Hematopoietic multipotent progenitor cell treated with erythropoietin and hydrocortisone succinate and interleukin-3 and kit ligand, for 17 days (in vitro differentiated cells): ENCODE measurements around the gene SPATS2.
"Not testable (repeated sequence)": the region's sequence is repeated elsewhere in the genome, so short reads cannot be mapped to it uniquely, and the experiment has no call there.

Source experiments
- DNase-seq: peaks from one replicate; pipeline ENCODE4 v3.0.0-alpha.2; 2015; ENCODE audit warnings: low spot score

The SPATS2 gene

DNA sequence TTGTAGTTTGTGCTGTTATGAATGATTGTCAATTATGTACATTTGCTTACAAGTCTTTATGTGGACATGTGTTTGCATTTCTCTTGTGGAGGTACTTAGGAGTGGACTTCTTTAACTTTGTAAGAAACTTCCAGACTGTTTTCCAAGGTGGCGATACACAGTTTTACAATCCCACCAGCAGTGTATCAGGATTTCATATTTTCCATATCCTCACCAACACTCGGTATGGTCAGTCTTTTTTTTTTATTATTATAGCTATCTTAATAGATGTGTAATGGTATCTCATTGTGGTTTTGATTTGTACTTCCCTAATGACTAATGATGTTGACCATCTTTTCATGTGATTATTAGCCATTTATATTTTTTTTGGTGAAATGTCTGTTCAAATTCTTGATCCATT lies 97.9 kb downstream of the SPATS2 start:
- DNase-seq = no peak

DNA sequence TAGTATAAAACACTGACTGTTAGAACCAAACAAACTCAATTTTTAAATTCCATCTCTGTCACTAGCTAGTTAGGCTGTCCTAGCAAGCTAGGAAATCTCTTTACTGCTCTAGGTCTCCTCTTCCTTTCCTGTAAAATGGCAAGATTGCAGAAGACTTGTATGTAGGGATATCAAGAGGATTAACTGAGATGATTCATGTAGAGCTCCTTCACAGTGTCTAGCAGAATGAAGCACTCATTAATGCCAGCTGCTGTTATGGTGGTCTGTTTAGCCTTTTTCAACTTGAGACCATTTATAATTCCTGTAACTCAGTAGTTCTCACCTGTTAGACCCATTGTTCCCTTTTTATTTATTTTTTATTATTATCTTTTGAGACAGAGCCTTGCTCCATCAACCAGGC lies 103.7 kb downstream of the SPATS2 start:
- no peak for DNase-seq

- DNase-seq = no peak
Observed at GRCh38 chr12:49471557-49471956, 104.3 kb downstream of the SPATS2 start.

GRCh38 chr12:49476091-49476490 lies 108.8 kb downstream of the SPATS2 start:
- DNase-seq = no peak

GRCh38 chr12:49478949-49479664 lies 111.8 kb downstream of the SPATS2 start:
- DNase-seq = no peak

GRCh38 chr12:49482095-49483051 lies 115.1 kb downstream of the SPATS2 start:
- DNase-seq = no peak

GRCh38 chr12:49483619-49484018 lies 116.4 kb downstream of the SPATS2 start:
- DNase-seq = no peak

DNA sequence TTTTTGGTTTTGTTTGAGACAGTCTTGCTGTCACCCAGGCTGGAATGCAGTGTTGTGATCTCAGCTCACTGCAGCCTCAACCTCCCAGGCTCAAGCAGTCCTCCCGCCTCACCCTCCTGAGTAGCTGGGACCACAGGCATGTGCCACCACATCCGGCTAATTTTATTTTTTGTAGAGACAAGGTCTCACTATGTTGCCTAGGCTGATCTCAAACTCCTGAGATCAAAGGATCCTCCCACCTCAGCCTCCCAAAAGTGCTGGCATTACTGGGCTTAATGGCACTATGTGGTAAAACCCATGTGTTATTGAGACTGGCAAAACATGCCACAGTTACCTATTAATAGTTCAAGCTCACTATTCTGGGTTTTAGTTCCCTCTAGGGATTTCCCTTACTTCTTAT lies 120.3 kb downstream of the SPATS2 start:
- no peak for DNase-seq

DNA sequence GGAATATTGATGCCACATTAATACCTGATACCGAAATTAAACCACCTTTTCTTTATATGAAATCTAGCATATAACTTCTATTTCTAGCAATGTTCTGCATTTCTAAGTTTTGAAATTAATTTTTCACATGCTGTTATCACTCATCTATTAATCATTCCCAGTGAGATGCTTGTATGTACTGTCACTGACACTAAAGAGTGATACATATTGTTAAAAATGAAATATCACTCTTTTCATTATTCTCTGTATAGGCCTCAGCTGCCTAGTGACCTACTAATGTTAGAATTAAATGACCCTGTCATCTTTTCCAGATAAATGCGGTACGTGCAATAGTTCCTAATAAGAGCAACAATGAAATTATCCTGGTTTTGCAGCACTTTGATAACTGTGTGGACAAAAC lies 121.9 kb downstream of the SPATS2 start:
- DNase-seq = no peak

DNA sequence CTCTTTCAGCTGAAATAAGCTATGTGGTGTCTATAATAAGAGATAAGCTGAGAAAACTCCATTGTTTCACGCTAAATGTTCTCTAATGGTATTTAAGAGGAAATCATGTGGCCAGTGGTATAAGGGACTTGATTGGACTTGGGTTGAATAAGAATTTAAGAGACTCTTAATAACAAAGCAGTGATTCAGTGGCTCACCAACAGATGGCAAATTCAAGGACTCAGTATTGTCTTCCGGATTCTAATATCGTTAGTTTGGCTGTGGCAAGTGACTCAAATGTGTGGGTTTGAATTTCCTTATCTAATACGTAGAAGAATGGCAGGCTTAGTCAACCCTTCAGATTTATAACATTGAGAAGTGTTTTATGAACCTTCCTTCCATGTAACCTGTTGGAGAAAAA lies 122.5 kb downstream of the SPATS2 start:
- no peak for DNase-seq

- DNase-seq = no peak
Observed at GRCh38 chr12:49491823-49492222, 124.6 kb downstream of the SPATS2 start.

- DNase-seq = no peak
Observed at GRCh38 chr12:49493900-49494299, 126.6 kb downstream of the SPATS2 start.

DNA sequence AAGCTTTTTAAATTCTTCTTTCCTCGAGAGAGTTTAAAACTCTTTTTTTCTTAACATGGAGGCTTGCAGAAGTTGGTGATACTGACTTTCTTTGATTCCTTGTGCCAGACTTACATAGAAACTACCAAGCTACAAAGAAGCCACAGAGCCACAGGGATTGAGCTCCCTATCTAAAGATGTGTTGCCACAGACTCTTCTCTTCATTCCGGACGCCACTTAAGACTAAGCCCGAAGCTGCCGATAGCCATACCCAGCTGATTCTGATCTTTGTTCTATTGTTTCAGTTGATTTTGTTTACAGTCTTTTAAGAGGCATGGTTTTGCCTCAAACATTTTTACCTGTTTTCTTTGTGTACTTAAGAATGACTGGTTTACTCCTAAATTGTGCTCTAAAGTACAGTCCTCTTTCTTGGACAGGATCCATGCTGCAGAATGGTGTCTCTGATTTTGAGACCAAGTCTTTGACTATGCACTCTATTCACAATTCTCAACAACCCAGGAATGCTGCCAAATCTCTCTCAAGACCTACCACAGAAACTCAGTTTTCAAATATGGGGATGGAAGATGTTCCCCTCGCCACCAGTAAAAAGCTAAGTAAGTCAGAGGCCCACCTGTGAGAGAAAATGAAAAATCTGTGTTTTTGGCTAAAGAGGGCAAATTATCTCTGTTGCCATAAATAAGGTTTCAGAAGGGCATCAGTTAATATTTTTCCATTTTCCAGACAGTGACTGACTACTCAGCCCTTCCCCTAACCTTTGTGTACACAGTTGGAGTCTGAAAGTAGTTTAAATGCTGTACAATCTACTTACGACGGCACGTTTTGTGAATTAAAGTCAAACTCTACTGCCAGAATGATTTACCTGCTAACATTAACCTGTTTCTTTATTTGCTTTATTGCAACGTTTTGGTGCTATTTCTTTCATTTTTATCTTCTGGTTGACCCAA lies 129.4 kb downstream of the SPATS2 start:
- no peak for DNase-seq

DNA sequence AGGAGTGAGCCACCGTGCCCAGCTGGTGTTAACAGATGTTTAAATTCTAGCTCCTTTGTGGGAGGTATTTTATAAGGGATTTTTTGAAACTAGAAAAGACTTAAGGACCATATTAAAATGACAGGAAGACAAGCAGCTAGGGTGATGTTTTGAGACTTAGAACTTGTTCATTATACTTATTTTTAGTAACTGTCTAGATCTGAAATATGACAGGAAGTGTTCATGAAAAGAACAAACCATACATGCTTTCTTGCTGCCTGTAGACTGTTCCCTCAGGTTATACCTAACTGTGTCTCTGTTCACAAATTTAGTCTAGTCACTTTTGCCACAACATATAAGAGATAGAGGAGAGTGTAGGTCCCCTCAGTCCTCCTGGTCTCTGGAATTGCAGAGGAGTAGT lies 134.6 kb downstream of the SPATS2 start:
- DNase-seq = no peak

DNA sequence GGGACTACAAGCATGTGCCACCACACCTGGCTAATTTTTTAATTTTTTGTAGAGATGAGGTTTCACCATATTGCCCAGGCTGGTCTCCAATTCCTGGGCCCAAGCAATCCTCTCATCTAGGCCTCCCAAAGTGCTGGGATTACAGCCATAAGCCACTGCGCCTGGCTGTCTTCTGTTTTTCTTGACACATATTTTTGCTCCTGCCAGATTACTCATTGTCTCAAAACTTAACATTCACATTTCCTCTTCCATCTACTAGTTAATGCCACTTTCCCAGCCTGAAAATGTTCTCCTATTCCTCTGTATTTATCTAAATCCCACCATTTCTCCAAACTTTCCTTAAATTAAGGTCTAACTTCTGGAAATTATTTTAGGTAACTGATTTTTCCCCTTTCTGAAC lies 135.3 kb downstream of the SPATS2 start:
- DNase-seq = no peak

DNA sequence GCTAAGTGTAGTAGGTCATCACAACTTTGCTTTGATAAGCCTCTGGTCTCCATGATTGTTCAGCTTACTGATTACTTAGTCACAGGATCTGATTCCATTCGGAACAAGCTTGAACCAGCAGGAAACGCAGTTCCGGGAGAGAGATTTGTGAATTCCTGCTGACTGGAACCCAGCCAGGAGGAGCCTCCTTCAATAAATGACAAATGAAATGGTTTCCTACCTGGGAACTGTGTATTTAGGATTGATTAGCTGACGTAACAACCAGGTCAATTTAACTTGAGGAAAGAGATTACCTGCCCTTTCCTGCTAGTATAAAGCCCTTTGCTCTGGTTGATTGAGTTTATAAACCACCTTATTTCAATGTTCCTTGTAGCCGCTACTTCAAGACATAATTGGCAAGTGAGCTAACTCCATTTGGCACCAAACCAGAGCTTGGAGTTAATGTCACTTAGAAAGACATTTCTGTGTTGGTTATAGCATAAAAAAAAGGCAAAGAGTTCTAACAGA lies 136.5 kb downstream of the SPATS2 start:
- DNase-seq = no peak

- DNase-seq = no peak
Observed at GRCh38 chr12:49505672-49506071, 138.4 kb downstream of the SPATS2 start.

DNA sequence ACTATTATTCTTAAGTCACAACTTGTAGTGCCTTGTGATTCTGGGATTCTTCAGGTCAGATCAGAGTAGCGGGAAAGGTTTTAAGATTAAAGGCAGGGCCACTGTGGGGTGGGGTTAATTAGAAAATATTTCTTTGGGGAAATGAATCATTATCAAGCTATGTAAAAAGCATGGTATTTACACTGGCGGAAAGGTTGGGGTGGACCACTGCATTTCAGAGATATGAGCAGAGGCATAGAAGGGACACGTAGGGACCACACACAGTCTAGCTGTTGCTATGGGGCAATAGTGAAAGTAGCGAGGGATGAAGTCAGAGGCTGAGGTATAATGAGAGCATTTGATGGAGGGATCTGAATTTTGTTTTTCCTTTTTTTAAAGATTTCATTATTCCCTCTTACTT lies 139.9 kb downstream of the SPATS2 start:
- DNase-seq = no peak

GRCh38 chr12:49509681-49510080 lies 142.4 kb downstream of the SPATS2 start:
- not testable (repeated sequence) for DNase-seq

- DNase-seq = no peak
Observed at GRCh38 chr12:49511410-49511809, 144.1 kb downstream of the SPATS2 start.

DNA sequence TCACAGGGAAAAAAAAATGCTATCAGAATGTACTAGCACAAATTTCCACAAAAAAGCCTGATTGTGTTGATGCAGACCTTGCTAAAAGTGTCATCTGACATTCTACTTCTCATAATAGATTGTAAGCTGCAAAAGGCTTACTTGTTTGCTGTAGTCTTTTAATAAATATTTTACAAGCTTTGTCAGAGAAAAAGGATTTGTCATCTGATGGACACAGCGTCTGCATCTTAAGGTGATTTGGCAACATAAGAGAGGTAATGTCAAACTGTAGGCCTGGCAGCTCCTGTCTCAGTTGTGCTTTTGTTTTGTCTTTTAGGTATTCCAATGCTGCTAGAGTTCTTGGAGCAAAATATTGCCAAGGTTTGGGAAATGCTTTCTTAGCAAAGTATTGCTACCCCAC lies 145.3 kb downstream of the SPATS2 start:
- no peak for DNase-seq

- DNase-seq = no peak
Observed at GRCh38 chr12:49515266-49515665, 148.0 kb downstream of the SPATS2 start.
